Ovary (tissue), 9 donors: ENCODE data around the gene FAM234B. TPM values are rescaled to one million over a fixed set of nuclear protein-coding genes. Genes with fewer than 3 reads are reported as not detected.
"Not testable (repeated sequence)": the region's sequence is repeated elsewhere in the genome, so short reads cannot be mapped to it uniquely, and the experiment has no call there.

ENCODE experiments used
- DNase-seq, 5 donors: peaks; one replicate each; pipeline ENCODE4 v3.0.0-alpha.2; 2019 to 2020
- H3K27ac ChIP-seq, 2 donors: fragments of 200-600 bp; one replicate each; pipeline versions ENCODE4 v1.5.1 to v1.8.0; 2019 to 2022
- H3K27me3 ChIP-seq: fragments of 200-600 bp; one replicate; pipeline ENCODE4 v1.8.0; 2022
- H3K36me3 ChIP-seq: fragments of 200-600 bp; sonication (generic); one replicate; pipeline ENCODE4 v1.5.1; 2019
- H3K4me1 ChIP-seq: one replicate; pipeline ENCODE4 v1.8.1; 2013; ENCODE audit warnings: mild to moderate bottlenecking, moderate library complexity; ENCODE audit not compliant: insufficient read depth
- H3K4me3 ChIP-seq: fragments of 200-600 bp; sonication (generic); one replicate; pipeline ENCODE4 v1.5.1; 2017
- H3K9me3 ChIP-seq, 2 donors: fragments of 200-600 bp in 1 of 2; sonication (generic) in 1 of 2; one replicate each; pipeline versions ENCODE4 v1.5.1 to v1.8.1; 2013 to 2019; ENCODE audit warnings: mild to moderate bottlenecking in 1 of 2, moderate library complexity in 1 of 2
- EP300 ChIP-seq: sonication (generic); formaldehyde crosslinking; IDR thresholded peaks from one replicate; pipeline ENCODE4 v1.6.1; 2017; ENCODE audit warnings: antibody characterized with exemption
- POLR2A ChIP-seq: fragments of 450-650 bp; IDR thresholded peaks from one replicate; pipeline ENCODE4 v1.6.1; 2017; ENCODE audit warnings: antibody characterized with exemption, mild to moderate bottlenecking, moderate library complexity
- WGBS, 3 donors: extraction: QIAGEN DNeasy Blood & Tissue Kit in 1 of 3; methylation state at CpG; one replicate each; pipeline versions ENCODE4 v1.1.5 to v1.1.7; 2013 to 2017; 5-methylcytosine and 5-hydroxymethylcytosine counted together
- intact Hi-C, 4 donors: fragments of 100-400 bp; cut with DNase I; formaldehyde crosslinking; loops; one replicate each; pipeline versions ENCODE4 v1.11.0 to v1.15.1; 2022 to 2023
- polyA plus RNA-seq, 2 donors: library from polyadenylated mRNA; stranded (reverse); fragments of 200-250 nt in 1 of 2; fragments of 350-450 nt in 1 of 2; fragmentation: Illumina TruSeq in 1 of 2; extraction: RNeasy Lipid Tissue Mini Kit (QIAGEN cat#74804) in 1 of 2; gene quantifications; one replicate each; pipeline ENCODE4 v1.2.3, GENCODE V29; 2013 to 2014
- total RNA-seq, 7 donors: library from RNA; depleted of rRNA in 2 of 7; stranded (reverse); fragments of >200 nt in 2 of 7; fragmentation: NEBNext Ultra II Directional in 3 of 7; extraction: Animal tissue kit (Norgen Biotek cat#: 25700) in 3 of 7; gene quantifications; one replicate each; pipeline versions ENCODE4 v1.1.0 to v1.2.4, GENCODE V29; 2016 to 2023
- TF ChIP-seq, protein P1 (sequence below), 3 donors: fragments of 450-650 bp in 2 of 3; fragments of 200-600 bp in 1 of 3; IDR thresholded peaks; one replicate each; pipeline versions ENCODE4 v1.5.1 to v1.8.0; 2016 to 2022; ENCODE audit warnings: antibody characterized with exemption in 3 of 3, mild to moderate bottlenecking in 1 of 3
- donor health status: DM: no; HTN: no; CAD: no; lungs with moderate emphysema.
- donor health status: DM: no; HTN: no; CAD: no.
- donor health status: Bipolar disorder and iron deficiency.
- donor health status: DM: yes; HTN: yes; CAD: no.
- donor health status: DM: no; HTN: no; CAD: no.
- donor health status: DM: yes; HTN: yes; CAD: no.

Gene FAM234B
- total and polyA plus RNA-seq, 9 donors, result 2.1 to 9.4 (median 5.7) TPM

DNA sequence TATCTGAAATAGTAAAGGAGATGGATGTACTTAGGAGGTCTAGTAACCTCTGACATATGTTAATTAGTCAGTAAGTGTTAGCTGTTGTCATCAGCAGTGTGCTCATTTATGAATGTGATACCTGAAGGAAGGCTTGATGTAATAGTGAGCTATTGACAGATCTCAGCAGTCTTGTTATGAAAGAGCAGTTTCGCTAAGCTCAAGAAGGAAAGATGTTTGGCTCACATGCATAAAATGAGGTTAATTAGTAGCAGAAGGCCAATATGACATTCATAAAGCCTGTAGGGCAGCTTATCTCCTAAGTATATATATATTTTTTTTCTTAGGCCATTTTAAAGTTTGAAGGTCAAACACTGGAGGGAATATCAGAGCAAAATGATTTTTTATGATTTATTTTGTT is 2.8 kb downstream of the FAM234B start:
- H3K27ac ChIP-seq, result no peak overlapping the region
- H3K36me3 ChIP-seq, result no peaks in the 10 kb centered on the region
- H3K4me3 ChIP-seq, result no peak overlapping the region
- 92 to 100% (median 93%) methylated on average over 1 of the region's 1 CpG for WGBS, 3 donors
- H3K4me1 ChIP-seq, result peaks cover 1% of the 10 kb centered on the region
- intact Hi-C loops, result no loop called here
- TF ChIP-seq EP300 (no peak), POLR2A (no peak)
- TF ChIP-seq, protein P1, sequence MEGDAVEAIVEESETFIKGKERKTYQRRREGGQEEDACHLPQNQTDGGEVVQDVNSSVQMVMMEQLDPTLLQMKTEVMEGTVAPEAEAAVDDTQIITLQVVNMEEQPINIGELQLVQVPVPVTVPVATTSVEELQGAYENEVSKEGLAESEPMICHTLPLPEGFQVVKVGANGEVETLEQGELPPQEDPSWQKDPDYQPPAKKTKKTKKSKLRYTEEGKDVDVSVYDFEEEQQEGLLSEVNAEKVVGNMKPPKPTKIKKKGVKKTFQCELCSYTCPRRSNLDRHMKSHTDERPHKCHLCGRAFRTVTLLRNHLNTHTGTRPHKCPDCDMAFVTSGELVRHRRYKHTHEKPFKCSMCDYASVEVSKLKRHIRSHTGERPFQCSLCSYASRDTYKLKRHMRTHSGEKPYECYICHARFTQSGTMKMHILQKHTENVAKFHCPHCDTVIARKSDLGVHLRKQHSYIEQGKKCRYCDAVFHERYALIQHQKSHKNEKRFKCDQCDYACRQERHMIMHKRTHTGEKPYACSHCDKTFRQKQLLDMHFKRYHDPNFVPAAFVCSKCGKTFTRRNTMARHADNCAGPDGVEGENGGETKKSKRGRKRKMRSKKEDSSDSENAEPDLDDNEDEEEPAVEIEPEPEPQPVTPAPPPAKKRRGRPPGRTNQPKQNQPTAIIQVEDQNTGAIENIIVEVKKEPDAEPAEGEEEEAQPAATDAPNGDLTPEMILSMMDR (IDR thresholded peaks at IDR 0.05), result no peak
- H3K9me3 ChIP-seq, result no peaks in the 10 kb centered on the region
- DNase-seq, result no peak
- H3K27me3 ChIP-seq, result no peaks in the 10 kb centered on the region

DNA sequence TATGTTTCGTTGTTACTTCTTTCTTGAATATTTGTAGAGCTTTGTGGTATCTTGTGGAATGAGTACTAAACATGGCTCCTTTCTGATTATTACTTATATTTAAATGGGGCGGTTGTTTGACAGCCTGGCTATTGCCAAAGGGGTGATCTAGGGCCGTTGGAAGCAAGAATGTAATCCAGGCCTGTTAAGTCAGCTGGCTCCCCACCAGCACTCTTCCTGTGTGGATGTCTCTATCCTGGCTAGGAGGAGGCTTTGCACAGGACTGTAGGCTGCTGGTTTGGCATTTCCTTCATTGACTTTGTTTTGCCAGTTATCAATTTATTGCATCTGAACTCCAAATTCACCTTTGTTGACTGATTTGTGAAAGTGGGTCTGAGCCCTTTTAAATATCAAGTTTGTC is 5.6 kb downstream of the FAM234B start:
- H3K27me3 ChIP-seq, result no peaks in the 10 kb centered on the region
- no peaks in the 10 kb centered on the region for H3K36me3 ChIP-seq
- no peak overlapping the region for H3K27ac ChIP-seq
- 49 to 67% (median 61%) methylated on average over 3 of the region's 3 CpGs for WGBS, 3 donors
- H3K4me1 ChIP-seq, result no peaks in the 10 kb centered on the region
- intact Hi-C loops, result no loop called here
- DNase-seq, result no peak
- TF ChIP-seq, protein P1 (IDR thresholded peaks at IDR 0.05), result no peak
- TF ChIP-seq EP300, result no peak
- H3K9me3 ChIP-seq, result no peaks in the 10 kb centered on the region
- no peak overlapping the region for H3K4me3 ChIP-seq

DNA sequence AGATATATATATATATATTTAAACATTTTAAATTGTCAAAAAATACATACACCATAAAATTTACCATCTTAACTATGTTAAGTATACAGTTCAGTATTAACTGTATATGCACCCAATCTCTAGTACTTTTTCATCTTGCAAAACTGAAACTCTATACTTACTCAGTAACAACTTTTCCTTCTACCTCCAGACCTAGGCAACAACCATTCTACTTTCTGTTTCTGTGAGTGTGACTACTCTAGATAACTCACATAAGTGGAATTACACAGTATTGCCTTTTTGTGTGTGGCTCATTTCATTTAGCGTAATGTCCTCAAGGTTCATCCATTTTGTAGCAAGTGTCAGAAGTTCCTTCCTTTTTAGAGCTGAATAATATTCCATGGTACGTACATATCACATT is 8.2 kb downstream of the FAM234B start:
- Histone ChIP-seq H3K4me1 (no peaks in the 10 kb centered on the region), H3K27ac (no peak overlapping the region), H3K9me3 (no peaks in the 10 kb centered on the region), H3K4me3 (no peak overlapping the region), H3K36me3 (no peaks in the 10 kb centered on the region), H3K27me3 (no peaks in the 10 kb centered on the region)
- intact Hi-C loops, result no loop called here
- DNase-seq, result no peak
- no peak for TF ChIP-seq POLR2A
- TF ChIP-seq, protein P1 (IDR thresholded peaks at IDR 0.05), result no peak
- no peak for TF ChIP-seq EP300
- WGBS, 3 donors, result 49 to 50% (median 49%) methylated on average over 2 of the region's 2 CpGs

DNA sequence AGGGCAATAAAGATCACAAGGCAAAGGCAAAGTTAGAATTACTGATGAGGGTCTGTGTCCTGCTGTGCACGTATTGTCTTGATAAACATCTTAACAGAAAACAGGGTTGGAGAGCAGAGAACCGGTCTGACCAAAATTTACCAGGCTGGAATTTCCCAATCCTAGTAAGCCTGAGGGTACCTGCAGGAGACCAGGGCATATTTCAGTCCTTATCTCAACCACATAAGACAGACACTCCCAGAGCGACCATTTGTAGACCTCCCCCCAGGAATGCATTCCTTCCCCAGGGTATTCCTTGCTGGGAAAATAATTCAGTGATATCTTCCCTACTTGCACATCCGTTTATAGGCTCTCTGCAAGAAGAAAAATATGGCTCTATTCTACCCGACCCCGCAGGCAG is 9.4 kb downstream of the FAM234B start:
- DNase-seq, H3K27me3 ChIP-seq, intact Hi-C loops, H3K9me3 ChIP-seq, H3K27ac ChIP-seq, H3K36me3 ChIP-seq, H3K4me1 ChIP-seq, H3K4me3 ChIP-seq: not testable (repeated sequence)
- WGBS, 3 donors, result 89 to 97% (median 92%) methylated on average over 6 of the region's 6 CpGs

DNA sequence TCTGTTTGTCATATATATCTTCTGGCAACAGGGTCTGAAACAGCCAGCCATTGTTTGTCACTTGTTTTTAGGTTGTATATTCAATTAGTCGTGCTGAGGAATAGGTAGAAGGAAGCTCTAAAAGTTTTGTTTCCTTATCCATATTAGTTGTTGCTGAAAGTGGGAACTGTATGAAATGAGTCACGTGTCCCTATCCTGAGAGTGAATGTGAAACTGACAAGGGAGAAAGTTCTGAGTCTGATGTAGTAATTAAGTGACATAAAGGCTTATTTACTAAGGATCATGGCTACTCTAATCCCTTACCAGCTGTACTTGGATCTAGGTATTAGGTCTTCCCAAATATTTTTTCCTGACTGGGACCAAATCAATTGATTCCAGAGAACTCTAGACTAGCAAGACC is 16.4 kb downstream of the FAM234B start:
- H3K27ac ChIP-seq, result no peak overlapping the region
- H3K9me3 ChIP-seq, result no peaks in the 10 kb centered on the region
- intact Hi-C loops, result no loop called here
- H3K4me1 ChIP-seq, result no peaks in the 10 kb centered on the region
- 90 to 94% (median 92%) methylated on average over 2 of the region's 2 CpGs for WGBS, 3 donors
- H3K4me3 ChIP-seq, result no peak overlapping the region
- TF ChIP-seq, protein P1 (IDR thresholded peaks at IDR 0.05), result no peak
- TF ChIP-seq POLR2A, result no peak
- no peak for TF ChIP-seq EP300
- no peak for DNase-seq
- H3K36me3 ChIP-seq, result no peaks in the 10 kb centered on the region
- no peaks in the 10 kb centered on the region for H3K27me3 ChIP-seq
